Left renal cortex interstitium (tissue), 4 donors: ENCODE data around the gene NCR2. TPM values are rescaled to one million over a fixed set of nuclear protein-coding genes. Genes with fewer than 3 reads are reported as not detected.
"Not testable (repeated sequence)": the region's sequence is repeated elsewhere in the genome, so short reads cannot be mapped to it uniquely, and the experiment has no call there.

Experiments used
- DNase-seq, 4 donors: peaks; one replicate each; pipeline ENCODE4 v3.0.0-alpha.2; 2013; ENCODE audit warnings: low read depth in 4 of 4, low spot score in 2 of 4, missing footprints in 1 of 4
- polyA plus RNA-seq, 4 donors: library from polyadenylated mRNA; unstranded; fragments of 120-200 nt; gene quantifications; one replicate each; pipeline ENCODE4 v1.2.1, GENCODE V29; 2013; ENCODE audit not compliant: insufficient read length in 4 of 4

Gene NCR2
- not detected for polyA plus RNA-seq

- no peak for DNase-seq
These were observed at the start of gene NCR2 for GRCh38 chr6:41335296-41335695. NCR2 (plus strand) TSS chr6:41335608; CDS start chr6:41335877, 269 bp downstream.

DNA sequence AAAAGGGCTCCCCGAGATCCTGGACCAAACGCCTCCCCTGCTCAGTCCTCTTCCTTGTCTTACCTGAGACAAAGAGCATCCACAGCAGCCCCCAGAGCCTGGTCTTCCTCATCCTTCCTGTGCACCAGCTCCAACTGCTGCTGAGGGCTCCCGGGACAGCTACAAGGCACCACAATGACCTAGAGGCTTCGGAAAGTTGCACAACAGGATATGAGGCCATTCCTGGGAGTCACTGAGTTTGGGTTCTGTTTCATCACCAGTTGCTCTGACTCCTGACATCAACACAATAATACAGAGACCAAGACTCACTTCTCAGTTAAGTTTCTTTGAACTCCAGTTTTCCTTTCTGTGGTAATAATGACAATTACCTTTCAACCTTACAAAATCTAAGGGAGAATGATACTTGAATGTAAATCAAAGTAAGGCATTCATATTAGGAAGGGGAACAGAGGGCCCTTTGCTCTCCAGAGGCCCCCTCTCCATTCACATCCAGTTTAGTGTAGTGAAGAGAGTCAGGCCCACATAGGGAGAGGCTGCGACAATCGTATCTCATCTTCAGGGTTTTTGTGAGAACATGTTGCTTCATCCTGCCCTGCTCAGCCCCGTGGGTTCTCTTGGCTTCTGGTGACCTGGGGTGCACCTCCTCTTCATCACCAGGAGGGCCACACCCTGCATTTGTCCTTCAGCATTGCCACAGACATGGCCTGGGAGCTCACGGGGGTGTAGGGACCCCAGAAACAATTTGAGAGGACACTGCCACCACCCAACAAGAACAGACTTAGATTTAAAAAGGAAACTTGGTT is 48.7 kb upstream of the NCR2 start, which contains the start of gene TREM1:
Gene TREM1 (minus strand): TSS at position 139 of the 803 bp plus-strand sequence. CDS start 27 bp downstream, at position 112.
- no peak for DNase-seq

GRCh38 chr6:41288030-41288753 is 47.2 kb upstream of the NCR2 start:
- no peak for DNase-seq

DNA sequence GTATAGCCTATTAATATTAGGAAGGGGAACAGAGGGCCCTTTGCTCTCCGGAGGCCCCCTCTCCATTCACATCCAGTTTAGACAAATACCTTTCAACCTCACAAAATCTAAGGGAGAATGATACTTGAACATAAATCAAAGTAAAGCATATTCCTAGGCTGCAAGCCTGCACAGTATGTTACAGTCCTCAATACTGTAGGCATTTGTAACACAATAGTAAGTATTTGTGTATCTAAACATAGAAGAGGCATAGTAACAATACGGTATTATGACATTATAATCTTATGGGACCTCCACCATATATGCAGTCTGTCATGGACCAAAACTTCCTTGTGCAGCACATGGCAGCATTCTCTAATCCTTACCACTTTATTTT is 46.7 kb upstream of the NCR2 start:
- no peak for DNase-seq

DNA sequence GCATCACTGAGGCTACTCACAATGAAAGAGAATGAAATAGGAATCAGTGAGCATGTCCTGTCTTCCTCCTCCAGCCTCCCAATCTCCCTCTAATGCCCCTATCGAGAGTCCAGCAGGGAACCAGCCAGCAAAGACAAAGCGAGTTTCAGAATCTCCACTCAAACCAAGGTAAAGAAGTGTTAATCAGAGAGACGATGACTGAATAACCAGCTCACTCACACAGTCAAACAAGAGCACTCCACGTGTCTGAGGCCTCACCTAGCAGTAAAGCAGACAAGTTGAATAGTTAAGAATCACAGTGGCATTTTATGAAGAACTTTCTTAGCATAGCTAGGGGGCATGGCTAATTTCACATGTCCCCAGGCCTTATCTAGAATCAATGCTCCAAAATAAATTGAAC is 45.6 kb upstream of the NCR2 start:
- DNase-seq: no peak

DNA sequence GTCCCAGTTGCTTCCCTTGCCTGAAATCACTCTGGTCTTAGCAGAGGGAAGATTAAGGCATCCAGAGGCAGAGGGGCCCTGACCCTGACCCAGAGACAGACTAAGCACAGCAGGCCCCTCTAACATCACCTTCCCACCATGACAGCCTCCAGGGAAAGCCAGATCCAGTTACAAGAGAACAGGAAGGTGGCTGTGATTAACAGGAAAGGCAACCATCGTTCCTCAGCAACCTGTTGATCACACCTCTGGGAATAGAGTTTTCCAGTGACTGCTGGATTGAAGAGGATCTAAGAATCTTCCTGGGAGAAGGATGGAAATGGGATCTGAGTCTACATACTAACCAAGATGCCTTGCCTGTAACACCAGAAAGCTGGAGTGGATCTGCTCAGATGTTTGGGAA is 43.7 kb upstream of the NCR2 start:
- no peak for DNase-seq

DNA sequence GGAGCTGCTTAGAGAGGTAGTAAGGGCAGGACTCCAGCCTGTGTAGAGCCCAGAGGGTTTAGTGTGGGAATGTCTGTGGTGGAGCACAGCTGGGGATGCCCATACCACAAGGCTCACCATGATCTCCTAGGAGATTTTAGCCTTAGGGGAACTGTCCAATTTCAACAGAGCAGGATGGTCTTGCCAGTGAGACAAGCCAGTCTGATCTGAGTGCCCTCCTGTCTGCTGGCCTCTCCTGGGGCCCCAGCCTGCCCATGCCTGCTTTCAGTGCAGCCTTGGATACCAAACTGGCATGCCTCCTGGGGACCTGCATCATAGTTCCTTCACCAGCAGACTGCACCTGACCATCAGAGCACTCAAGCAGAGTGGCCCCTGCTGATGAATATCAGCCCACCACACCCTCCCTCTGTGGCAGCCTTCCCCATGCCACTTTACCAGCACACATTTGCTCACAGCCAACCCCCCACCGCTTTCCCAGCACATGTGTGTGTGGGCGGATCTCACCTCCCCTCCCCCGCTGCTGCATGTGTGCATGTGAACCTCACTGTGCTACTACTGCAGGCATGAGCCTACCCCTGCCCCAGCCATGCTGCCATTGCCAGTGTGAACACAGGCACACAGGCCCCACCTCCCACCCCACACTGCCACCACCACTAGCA is 41.1 kb upstream of the NCR2 start:
- DNase-seq: no peak

GRCh38 chr6:41297248-41297647 is 38.2 kb upstream of the NCR2 start:
- not testable (repeated sequence) for DNase-seq

GRCh38 chr6:41298785-41299502 is 36.5 kb upstream of the NCR2 start:
- no peak for DNase-seq

DNA sequence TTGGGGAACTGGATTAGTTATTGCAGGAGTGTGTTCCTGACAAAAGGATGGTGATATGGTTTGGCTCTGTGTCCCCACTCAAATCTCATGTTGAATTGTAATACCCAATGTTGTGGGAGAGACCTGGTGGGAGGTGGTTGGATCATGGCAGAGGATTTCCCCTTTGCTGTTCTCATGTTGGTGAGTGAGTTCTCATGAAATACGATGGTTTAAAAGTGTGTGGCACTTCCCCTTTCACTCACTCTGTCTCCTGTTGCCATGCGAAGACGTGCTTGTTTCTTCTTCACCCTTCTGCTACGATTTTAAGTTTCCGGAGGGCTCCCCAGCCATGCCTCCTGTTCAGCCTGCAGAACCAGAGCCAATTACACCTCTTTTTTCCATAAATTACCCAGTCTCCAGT is 32.8 kb upstream of the NCR2 start:
- DNase-seq: no peak

- DNase-seq: peak in 3 of 4 donors; percentile 36 to 62 (median 38)
These were observed 29.1 kb upstream of the NCR2 start for GRCh38 chr6:41306187-41306854.

DNA sequence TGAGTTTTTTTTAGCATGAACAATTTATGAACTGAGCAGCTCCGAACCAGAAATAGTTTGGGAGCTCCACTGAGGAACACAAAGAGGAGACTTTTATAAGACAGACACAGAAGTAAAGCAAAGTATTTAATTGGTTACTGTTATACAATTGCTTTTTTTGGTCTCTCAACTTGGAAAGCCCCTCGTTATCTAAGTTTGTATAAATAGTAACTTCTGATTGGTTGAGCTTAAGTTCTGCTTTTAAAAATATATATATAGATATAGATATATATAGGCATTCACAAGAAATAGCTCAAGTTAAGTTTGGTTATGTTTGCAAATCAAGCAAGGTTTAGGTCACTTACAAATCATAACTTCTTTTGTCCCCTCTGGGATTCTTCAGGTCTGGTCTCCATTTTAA is 20.2 kb upstream of the NCR2 start:
- no peak for DNase-seq

DNA sequence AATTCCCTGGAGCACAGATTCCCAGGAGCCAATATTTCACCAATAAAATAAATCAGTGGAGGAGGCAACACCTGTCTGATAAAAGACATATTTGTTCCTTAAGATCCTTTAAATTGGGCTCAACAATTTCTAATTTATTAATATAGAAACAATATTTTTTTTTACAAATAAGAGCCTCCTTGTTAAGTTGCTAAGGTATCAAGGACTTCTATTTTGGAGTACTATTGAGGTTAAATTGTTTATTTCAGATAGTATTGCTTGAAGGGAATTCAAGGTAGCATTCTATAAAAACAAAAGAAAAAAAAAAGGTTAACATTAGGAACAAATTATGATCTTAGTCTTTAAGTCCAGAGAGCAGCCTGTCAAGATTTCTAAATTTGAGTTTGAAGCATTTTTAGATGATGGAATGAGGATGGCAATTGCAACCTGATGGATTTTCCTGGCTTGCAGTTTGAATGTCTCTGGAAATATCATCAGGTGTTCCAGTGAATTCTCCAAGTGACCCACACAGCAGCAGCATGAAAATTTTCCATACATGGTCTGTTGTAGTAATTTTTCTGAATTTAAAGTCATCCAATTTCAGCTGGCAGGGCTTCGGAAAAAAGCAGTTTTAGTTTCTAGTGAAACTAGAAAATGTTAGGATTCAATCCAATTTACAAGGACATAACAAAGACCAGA is 19.3 kb upstream of the NCR2 start:
- DNase-seq: no peak

GRCh38 chr6:41318261-41318653 is 17.2 kb upstream of the NCR2 start:
- peak in 2 of 4 donors; percentile 33 to 36 for DNase-seq

- DNase-seq: peak in 3 of 4 donors; percentile 51 to 70 (median 68)
These were observed 16.5 kb upstream of the NCR2 start for GRCh38 chr6:41318654-41319565.

GRCh38 chr6:41321183-41321582 is 14.2 kb upstream of the NCR2 start:
- DNase-seq: no peak

DNA sequence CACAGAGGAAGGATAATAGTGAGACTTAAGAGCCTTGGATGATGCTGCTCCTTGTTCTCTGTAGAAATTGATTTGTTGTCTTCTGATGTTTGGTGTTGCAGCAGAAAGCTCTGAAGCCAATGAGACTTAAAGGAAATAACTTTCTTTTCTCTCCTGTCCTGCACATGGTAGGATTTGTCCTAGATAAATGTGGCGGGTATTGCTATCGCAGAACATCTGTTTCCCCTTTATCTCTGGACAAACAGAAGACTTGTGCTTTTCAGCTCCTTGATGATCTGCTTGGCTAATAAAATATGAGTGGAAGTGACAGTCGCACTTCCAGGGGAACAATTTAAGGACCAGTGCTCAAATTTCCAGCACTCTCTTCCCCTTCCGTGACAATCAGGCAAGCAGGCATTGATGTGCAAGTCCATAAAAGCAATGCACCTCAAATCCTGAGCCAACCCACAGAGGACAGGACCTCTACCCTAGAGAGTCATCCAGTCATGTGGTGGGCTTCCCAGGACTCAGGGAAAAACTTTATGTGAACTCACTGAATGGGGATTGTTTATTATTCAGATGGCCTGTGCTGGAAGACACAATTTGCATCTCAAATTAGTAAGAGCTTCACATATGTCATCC is 9.9 kb upstream of the NCR2 start:
- DNase-seq: no peak

DNA sequence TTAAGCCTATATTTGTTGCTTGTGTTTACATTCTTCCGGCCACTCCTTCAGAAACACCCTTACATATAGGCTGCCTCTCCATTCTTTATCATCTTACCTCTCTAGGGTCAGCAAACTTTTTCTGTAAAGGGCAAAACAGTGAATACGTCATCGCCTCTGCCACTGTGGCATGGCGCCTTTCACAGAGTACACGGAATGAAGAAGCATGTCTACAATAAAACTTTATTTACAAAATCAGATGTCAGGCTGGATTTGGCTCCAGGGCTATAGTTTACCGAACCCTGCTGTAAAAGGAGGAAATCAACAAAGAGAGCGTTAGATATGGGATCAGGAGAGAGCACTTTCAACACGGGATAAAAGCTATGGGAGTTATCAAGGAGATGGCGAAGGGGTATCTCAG is 9.3 kb upstream of the NCR2 start:
- DNase-seq: no peak
